KG1 (cell line): ENCODE results near the gene HFE.
"Not testable (repeated sequence)": the region's sequence is repeated elsewhere in the genome, so short reads cannot be mapped to it uniquely, and the experiment has no call there.

Experiments
- DNase-seq: peaks from one replicate; lab custom pipeline; 2025; lab: John Stamatoyannopoulos, UW

The HFE gene

DNA sequence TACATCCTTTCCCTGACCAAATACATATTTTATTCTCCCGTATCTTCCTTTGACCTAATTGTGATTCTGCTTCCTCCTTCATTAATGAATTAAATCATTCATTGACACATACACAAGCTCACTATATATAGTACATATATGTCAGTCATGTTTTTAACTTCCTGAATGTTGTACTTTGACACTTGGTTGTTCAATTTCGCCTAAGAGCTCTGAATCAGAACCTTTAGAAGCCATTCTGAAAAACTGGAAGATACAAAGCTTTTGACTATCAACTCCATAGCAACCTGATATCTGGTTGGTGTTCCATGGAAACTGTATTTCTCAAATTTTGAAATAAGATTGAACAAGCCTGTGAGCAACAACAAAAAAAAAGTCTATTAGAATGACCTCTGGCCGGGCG lies 27.3 kb upstream of the HFE start:
- DNase-seq = no peak

DNA sequence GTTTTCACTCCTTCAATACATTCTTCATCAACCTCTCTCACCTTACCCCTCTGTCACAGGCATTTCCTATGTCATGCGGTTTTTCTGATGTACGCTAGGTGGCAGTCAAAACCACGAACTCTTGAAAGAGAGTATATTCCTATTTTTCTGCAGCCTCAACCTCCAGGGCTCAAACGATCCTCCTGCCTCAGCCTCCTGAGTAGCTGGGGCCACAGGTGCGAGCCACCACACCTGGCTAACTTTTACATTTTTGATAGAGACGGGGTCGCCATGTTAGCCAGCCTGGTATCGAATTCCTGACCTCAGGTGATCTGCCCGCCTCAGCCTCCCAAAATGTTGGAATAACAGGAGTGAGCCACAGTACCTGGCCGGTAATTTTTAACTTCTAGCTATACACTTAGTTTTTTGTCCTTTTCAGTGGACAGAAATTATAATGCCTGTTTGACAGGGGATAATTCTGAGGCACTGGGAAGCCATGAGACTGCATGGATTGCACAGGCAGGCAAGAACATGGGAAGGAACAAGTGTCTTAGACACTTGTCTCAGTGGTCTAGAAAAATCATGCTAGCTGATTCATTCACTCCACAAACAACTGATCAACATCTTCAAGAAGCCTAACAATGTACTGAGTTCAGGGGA lies 22.5 kb upstream of the HFE start:
- DNase-seq = peak; percentile 61

DNA sequence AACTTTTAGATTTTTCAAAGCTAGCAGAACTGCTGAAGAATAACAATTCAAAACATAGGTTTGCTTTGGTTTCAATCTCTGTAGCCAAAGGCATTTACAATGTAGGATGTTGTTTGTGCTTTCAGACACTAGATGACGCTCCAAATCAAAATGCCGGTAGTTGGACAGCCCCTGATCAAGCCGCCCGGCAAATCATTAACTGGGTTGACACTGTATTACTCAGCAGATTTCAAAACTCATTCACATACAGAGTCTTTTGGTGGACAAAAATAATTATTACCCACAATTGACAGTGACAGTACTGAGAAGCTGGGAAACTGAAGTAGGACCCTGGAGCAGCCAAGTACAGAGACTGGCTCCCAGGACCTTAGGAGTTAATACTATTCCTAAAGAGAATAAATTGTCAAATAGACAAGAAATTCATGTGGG lies 21.3 kb upstream of the HFE start:
- DNase-seq = no peak

DNA sequence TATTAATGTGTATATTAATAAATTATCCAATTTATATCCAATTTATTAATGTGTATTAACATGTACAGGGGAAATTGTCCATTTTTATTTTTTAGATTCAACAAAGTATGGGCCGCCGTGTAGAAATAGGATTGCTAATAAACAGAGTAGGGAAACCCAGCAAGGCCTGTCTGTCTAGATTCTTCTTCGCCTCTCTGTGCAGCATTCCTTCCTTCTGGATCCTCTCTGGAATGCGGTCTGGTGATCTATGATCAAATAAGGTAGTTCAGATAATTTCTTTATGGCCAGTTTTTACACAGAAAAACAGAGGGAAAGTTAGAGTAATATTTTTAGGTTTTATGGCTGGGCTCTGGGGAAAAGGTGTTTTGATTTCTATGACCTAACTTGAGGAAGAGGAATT lies 19.9 kb upstream of the HFE start:
- no peak for DNase-seq

DNA sequence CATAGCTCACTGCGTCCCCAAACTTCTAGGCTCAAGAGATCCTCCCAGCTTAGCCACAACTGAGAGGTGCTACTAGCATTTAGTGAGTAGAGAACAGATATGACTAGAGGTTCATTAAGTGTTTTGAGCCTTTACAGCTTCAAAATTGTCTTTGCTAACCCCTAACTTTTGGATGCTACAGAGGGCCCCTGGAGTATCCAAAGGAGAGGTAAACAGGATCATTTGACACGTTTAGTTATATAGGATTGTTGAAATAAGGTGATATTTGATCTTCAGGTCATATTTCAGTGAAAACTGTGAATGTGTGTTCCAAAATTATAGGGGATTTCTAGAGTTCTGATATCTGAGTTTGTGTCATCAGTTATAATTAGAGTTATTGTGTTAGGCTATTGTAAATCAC lies 19.2 kb upstream of the HFE start:
- DNase-seq = no peak

DNA sequence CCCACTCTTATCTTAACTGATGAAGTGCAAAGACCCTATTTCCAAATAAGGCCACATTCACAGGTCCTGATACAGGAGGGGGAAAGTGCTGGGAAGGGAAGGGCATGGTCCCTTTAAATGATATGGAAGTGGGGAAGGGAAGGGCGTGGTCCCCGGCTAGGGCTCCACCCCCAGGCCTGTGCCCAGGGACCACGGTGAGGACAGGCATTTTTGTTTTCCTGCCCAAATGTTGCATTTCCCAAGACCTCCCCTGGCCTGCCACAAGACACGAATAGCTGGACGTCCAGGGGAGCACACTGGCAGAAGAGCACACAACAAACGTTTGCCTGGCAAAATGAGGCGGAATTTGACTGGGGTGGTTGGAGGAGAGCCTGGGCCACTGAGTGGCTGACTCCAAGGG lies 16.1 kb upstream of the HFE start:
- no peak for DNase-seq

DNA sequence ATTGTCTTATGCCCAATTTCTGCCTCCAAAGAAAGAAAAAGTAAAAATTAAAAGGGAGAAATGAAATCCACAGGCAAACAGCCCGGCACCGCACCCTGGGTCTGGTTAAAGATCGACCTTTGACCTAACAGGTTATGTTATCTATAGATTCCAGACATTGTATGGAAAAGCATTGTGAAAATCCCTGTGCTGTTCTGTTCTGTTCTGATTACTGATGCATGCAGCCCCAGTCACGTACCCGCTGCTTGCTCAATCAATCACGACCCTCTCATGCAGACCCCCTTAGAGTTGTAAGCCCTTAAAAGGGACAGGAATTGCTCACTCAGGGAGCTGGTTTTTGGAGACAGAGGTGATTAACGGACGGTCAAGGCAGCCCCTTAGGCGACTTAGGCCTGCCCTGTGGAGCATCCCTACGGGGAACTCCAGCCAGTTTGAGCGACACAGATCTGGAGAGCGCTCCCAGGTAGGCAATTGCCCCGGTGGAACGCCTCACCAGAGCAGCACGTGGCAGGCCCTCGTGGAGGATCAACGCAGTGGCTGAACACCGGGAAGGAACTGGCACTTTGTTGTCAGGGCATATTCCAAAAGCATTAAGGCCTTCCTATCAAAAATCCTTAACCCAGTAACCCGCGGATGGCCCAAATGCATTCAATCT lies 12.0 kb upstream of the HFE start:
- no peak for DNase-seq

DNA sequence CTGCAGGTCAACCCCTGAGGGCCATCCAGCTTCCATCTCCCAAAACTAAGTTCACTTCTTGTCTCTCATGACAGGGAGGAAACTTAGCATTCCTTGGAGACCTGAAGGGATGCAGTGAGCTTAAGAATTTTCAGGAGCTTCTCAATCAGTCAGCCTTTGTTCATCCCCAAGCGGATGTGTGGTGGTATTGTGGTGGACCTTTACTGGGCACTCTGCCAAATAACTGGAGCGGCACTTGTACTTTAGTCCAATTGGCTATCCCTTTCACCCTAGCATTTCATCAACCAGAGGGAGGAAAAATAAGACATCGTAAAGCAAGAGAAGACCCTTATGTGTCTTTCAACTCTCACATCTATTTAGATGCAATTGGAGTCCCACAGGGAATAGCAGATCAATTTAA lies 9.2 kb upstream of the HFE start:
- DNase-seq = not testable (repeated sequence)

DNA sequence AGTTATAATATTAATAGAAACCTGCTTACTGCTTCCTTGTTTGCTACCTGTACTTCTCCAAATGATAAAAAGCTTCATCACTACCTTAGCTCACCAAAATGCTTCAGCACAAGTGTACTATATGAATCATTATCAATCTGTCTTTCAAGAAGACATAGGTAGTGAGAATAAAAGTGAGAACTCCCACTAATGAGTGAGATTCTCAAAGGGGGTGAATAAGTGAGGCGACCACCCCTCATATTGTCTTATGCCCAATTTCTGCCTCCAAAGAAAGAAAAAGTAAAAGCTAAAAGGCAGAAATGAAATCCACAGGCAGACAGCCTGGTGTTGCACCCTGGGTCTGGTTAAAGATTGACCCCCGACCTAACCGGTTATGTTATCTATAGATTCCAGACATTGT lies 6.1 kb upstream of the HFE start:
- not testable (repeated sequence) for DNase-seq

DNA sequence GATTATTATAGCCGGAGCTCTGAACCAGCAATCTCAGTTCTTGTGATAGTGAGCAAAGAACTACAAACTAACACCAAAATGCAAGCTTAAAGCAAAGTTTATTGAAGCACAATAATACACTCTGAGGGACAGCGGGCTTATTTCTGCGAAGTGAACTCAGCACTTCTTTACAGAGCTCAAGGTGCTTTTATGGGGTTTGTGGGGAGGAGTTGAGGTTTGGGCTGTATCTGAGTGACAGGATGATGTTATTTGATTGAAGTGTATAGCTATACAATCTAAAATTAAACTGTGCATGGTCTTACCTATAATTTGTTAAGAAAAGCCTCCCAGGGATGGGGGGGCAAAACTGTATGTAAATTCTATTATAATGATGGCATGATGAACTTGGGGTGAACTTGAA lies 1.0 kb upstream of the HFE start:
- no peak for DNase-seq

DNA sequence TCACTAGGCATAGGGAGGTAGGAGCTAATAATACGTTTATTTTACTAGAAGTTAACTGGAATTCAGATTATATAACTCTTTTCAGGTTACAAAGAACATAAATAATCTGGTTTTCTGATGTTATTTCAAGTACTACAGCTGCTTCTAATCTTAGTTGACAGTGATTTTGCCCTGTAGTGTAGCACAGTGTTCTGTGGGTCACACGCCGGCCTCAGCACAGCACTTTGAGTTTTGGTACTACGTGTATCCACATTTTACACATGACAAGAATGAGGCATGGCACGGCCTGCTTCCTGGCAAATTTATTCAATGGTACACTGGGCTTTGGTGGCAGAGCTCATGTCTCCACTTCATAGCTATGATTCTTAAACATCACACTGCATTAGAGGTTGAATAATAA lies 1.1 kb downstream of the HFE start:
- no peak for DNase-seq

DNA sequence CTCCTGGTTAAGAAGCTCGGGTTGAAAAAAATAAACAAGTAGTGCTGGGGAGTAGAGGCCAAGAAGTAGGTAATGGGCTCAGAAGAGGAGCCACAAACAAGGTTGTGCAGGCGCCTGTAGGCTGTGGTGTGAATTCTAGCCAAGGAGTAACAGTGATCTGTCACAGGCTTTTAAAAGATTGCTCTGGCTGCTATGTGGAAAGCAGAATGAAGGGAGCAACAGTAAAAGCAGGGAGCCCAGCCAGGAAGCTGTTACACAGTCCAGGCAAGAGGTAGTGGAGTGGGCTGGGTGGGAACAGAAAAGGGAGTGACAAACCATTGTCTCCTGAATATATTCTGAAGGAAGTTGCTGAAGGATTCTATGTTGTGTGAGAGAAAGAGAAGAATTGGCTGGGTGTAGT lies 2.0 kb downstream of the HFE start:
- no peak for DNase-seq

DNA sequence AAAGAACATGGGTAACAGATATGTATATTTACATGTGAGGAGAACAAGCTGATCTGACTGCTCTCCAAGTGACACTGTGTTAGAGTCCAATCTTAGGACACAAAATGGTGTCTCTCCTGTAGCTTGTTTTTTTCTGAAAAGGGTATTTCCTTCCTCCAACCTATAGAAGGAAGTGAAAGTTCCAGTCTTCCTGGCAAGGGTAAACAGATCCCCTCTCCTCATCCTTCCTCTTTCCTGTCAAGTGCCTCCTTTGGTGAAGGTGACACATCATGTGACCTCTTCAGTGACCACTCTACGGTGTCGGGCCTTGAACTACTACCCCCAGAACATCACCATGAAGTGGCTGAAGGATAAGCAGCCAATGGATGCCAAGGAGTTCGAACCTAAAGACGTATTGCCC lies 5.2 kb downstream of the HFE start:
- no peak for DNase-seq

DNA sequence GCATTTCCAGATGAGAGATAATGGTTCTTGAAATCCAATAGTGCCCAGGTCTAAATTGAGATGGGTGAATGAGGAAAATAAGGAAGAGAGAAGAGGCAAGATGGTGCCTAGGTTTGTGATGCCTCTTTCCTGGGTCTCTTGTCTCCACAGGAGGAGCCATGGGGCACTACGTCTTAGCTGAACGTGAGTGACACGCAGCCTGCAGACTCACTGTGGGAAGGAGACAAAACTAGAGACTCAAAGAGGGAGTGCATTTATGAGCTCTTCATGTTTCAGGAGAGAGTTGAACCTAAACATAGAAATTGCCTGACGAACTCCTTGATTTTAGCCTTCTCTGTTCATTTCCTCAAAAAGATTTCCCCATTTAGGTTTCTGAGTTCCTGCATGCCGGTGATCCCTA lies 6.8 kb downstream of the HFE start:
- no peak for DNase-seq

DNA sequence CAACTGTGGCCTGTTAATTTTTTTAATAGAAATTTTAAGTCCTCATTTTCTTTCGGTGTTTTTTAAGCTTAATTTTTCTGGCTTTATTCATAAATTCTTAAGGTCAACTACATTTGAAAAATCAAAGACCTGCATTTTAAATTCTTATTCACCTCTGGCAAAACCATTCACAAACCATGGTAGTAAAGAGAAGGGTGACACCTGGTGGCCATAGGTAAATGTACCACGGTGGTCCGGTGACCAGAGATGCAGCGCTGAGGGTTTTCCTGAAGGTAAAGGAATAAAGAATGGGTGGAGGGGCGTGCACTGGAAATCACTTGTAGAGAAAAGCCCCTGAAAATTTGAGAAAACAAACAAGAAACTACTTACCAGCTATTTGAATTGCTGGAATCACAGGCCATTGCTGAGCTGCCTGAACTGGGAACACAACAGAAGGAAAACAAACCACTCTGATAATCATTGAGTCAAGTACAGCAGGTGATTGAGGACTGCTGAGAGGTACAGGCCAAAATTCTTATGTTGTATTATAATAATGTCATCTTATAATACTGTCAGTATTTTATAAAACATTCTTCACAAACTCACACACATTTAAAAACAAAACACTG lies 10.1 kb downstream of the HFE start:
- peak; percentile 47 for DNase-seq

DNA sequence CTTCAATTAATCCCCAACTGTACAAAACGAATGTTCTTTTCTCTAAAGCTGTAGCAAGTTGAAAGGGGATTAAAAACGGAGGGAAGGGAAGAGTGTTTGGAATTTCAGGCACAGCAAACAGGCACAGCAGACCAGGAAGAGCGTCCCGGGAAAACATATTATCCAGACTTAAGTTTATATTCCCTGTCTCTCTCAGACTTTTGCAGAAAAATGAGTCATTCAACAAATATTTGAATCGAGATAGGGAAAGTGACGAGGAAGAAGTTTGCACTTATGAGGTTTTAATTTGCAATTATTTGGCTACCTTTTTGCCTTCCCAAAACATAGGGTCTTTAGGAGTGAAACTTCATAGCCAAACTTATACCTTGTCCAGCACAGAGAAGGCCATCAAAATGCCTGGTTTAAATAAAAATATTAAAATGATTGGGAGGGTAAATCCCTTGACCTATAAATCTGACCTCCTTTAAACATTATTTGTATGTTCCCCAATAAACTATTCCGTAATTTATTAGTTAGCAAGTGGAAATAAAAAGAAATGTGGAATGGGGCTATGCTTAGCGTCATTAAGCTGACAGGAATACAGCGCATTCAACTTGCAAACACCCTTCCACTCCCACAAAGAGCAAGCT lies 16.0 kb downstream of the HFE start:
- DNase-seq = no peak

DNA sequence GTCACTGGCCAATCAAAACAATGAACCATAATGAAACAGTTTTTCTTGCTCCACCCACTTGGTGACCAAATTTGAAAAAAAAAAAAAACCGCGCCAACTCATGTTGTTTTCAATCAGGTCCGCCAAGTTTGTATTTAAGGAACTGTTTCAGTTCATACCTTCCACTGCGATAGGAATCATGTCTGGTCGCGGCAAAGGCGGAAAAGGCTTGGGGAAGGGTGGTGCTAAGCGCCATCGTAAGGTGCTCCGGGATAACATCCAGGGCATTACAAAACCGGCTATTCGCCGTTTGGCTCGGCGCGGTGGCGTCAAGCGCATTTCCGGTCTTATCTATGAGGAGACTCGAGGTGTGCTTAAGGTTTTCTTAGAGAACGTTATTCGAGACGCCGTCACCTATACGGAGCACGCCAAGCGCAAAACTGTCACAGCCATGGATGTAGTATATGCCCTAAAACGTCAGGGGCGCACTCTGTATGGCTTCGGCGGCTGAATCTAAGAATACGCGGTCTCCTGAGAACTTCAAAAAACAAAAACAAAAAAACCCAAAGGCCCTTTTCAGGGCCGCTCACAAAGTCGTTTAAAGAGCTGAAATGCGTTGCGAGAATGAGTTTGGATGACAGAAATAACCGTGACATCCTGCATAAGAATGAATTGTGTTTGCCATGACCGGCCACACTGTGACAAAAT lies 16.7 kb downstream of the HFE start:
- DNase-seq = peak; percentile 96

DNA sequence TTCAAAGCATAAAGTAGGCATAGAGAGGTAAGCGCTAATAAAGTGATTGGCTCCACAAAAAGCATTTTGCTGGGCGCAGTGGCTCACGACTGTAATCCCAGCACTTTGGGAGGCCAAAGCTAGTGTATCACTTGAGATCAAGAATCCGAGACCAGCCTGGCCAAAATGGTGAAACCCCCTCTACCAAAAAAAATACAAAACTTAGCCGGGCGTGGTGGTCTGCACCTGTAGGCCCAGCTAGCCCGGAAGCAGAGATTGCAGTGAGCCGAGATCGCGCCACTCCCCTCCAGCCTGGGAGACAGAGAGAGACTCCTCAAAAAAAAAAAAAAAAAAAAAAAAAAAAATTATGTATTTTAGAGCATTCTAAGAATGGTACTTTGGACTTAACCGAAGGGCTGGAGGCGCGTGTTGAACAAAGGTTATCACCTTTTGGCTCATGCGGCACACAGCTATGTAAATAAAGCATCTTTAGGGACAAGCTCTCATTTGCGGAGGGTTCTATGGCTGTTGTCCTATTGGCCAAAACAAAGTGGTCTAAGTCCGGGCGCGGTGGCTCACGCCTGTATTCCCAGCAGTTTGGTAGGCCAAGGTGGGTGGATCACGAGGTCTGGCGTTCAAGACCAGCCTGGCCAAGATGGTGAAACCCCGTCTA lies 17.4 kb downstream of the HFE start:
- DNase-seq = no peak

DNA sequence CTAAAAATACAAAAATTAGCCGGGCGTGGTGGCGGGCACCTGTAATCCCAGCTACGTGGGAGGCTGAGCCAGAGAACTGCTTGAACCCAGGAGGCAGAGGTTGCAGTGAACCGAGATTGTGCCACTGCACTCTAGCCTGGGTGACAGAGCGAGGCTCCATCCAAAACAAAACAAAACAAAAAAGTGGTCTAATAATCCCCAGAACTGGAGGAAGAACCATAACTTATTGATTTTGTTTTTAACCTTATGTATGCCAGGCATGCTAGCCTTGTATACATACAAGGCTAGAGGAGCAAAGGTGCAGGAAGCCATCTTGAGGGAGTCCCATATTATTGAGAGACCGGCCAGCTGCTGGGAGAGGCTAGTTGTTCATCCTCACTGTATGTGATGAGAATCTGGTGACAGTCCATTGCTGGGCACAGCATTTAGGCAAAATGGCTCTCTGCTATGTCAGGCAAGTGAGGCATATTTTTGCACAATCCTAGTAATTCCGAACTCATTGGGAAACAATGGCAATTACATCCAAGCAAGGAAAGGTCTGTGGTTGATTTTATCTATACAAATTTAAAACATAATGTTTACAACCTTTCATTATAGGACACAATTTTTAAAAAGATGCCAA lies 18.0 kb downstream of the HFE start:
- no peak for DNase-seq

DNA sequence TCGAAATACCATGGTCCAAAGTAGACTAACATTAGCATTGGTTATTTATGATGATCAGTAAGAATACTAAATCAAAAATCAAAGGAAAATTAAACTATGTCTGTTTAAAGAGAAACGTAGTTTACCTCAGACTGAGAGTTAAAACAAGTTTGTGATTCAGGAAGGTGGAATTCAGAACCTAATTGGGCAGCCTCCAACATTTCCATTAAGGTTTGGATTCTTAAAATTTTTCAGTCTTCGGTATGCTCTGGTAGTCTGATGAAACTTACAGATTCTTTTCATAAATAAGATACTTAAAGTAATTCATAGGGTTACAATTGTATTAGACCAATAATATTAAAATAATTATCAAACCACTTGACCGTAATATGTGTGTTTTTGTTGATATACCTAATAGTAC lies 18.6 kb downstream of the HFE start:
- no peak for DNase-seq

DNA sequence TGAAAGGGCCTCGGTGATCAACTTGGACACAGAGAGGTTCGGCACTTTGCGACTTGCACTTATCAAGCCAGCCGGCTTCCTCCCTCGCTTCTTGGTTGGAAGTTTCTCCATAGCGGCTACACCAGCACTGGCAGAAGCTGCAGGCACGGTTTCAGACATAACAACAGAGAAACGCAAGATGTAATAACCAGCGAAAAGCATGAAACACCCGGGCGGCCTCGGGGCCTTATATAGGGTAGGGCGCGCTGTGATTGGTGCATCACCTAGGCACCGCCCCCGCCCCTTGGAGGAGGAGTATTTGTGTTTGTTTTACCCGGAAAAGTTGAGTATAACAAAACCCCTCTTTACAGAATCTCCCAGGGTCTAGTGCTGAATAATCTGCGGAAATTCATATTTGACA lies 20.7 kb downstream of the HFE start:
- DNase-seq = no peak

DNA sequence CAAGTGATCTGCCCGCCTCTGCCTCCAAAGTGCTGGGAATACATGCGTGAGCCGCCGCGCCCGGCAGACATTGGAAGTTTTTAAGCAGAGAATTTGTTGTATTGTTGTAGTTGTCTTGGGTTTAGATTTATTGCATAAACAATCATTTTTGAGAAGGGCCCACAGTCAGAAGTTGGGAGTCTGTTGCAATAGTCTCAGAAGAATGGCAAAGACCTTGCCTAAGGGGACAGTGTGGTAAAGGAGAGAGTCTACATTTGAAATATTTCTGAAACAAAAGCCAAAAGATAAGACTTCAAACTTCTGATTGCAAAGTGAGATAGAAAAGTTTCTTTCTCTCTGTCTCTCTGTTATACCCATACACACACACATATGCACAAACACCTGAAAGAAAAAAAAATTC lies 22.5 kb downstream of the HFE start:
- no peak for DNase-seq
